Esophagus mucosa (tissue), 1 donor: ENCODE data around the gene AHCYL2. TPM values are rescaled to one million over a fixed set of nuclear protein-coding genes. Genes with fewer than 3 reads are reported as not detected.
A peak's percentile ranks its signal among the peaks of the same experiment; 100 is the strongest.
"Not testable (repeated sequence)": the region's sequence is repeated elsewhere in the genome, so short reads cannot be mapped to it uniquely, and the experiment has no call there.

Source experiments
- ATAC-seq: fragments of 200-7000 bp; cut with Tn5 transposase; one replicate; pipeline ENCODE4 v1.9.1; 2020
- total RNA-seq: library from RNA; stranded (reverse); gene quantifications from one replicate; pipeline ENCODE4 v1.2.4, GENCODE V29; 2023
- donor health status: DM: yes; HTN: yes; CAD: no.

AHCYL2 gene
- total RNA-seq, 1 donor from 2014 or later = 25.9 TPM

GRCh38 chr7:129457101-129457500, 232.3 kb downstream of the AHCYL2 start:
- peak; percentile 39 for ATAC-seq

DNA sequence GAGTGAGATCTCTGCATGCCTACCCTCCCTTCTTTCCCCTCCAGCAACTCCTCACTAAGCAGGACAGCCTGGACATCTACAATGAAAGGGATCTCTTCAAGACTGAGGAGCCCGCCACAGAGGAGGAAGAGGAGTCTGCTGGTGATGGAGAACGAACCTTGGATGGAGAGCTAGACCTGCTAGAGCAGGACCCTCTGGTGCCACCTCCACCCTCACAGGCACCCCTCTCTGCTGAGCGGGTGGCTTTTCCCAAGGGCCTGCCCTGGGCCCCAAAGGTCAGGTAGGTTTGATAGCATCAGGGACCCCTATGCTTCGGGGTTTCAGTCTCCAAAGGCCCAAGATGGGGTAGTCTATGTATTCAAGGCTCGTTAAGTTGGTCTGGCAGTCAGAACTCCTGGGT, 233.3 kb downstream of the AHCYL2 start:
- ATAC-seq = no peak

DNA sequence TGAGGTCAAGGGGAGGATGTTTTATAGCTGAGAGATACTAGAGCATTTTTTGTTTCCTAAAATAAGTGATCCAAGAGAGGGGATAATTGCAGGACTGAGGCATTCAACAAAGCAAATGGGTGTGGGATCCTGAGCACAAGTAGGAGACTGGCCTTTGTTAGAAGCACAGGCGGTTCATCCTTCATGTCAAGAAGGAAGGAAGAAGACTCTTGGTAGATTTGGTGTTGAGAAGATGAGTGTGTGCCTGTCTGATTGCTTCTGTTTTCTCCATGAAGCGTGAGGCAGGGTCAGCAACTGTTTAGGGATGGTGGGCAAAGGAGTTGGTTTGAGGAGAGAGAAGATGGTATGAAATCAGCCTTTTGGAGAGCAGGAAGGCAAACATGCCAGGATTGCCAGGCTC, 237.0 kb downstream of the AHCYL2 start:
- ATAC-seq = no peak

- no peak for ATAC-seq
These were observed 237.6 kb downstream of the AHCYL2 start for GRCh38 chr7:129462420-129462819.

DNA sequence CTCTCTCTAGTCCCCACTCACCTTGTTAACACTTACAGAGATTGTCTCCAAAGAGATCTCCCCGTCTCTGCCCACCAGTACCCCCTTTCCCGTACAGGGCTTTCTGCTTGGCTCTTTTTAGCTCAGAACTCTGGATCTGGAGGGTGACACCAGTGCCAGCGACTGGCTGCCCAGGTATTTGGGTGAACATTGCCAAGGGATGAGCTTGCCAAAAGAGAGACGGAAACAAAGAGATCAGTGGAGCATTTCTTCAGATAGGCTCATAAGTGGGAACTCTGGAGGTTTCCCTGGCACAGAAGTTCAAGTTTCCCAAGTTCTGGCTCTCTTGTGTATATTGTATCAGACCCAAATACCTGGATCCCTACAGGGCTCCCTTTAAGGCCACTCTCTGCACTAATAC, 239.4 kb downstream of the AHCYL2 start:
- no peak for ATAC-seq

- no peak for ATAC-seq
These were observed 240.2 kb downstream of the AHCYL2 start for GRCh38 chr7:129465080-129465479.

DNA sequence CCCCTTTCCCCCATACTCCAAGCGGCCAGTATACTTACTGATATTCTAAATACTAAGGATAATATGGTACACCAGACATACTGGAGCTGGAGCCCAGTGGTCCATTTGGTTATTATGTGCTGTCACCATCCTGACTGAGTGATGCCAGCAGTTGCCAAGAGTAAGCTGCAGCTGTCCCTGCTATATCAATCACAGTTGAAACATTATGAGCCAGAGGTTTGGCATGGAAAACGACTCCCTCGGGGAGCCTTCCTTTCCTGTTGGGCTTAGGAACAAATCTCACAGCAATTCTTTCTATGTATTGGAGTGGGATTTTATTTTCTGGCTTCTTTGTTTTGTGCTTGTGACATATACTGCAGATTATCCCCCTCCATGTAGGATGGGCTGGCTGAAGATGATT, 242.0 kb downstream of the AHCYL2 start:
- no peak for ATAC-seq

DNA sequence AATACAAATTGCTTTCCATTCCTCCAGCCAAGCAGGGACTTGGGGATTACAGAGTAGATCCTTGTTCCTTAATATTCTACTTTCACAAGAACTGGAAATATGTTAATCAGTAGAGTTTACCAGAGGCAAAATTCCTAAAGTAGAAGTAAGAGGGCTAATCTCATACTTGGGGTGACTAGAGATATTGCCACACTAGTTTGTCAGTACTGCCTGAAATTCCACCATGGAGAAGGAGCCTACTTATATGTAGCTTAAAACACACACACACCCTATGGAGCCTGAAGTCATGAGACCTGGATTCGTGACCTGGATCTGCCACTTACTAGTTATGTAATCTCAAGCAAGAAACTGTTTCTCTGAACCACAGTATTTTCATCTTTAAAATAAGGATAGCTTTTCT, 243.3 kb downstream of the AHCYL2 start:
- peak; percentile 46 for ATAC-seq

- ATAC-seq = no peak
These were observed 243.7 kb downstream of the AHCYL2 start for GRCh38 chr7:129468547-129468946.

GRCh38 chr7:129469930-129470329, 245.1 kb downstream of the AHCYL2 start:
- ATAC-seq = no peak

DNA sequence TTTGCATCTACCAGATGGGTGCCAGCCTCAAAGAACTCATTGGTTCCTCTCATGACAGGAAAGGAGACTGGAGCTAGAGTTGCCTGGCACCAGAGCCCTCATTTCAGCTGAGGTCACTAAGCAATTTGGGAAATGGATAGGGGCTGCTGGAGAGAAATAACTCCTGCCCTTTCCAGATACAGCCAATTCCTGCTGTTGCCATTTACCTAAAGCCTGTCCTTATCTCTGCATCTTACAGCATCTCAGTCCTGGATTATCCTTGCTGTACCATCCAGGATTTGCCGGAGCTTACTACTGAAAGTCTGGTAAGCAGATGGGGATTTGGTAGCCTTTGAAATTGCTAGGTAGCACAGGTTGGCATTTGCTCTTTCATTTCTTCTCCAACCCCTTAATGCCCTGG, 245.6 kb downstream of the AHCYL2 start:
- no peak for ATAC-seq

DNA sequence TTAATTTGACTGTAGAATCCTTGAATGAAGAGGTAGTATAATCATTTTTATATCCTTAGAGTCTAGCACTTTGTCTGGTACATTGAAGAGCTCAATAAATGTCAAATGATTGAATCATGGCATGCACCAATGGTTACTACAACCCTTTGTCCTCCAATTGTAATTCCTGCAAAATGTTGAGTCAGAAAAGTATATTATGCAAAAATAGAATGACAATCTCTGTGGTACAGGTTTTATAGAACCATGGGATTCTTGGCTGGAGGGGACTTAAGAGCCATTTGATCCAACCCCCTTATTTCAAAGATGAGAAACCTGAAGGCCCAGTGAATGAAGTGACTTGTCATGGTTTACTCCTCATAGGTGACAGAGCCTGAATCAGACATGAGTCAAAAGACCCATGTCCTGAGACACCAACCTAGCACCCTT, 246.6 kb downstream of the AHCYL2 start:
- ATAC-seq = peak; percentile 51

DNA sequence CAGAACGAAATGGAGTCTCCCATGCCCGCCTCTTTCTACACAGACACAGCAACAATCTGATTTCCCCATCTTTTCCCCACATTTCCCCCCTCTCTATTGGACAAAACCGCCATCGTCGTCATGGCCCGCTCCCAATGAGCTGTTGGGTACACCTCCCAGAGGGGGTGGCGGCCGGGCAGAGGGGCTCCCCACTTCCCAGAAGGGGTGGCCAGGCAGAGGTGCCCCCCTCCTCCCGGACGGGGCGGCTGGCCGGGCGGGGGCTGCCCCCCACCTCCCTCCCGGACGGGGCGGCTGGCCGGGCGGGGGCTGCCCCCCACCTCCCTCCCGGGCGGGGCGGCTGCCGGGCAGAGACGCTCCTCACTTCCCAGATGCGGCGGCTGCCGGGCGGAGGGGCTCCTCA, 251.1 kb downstream of the AHCYL2 start:
- not testable (repeated sequence) for ATAC-seq

DNA sequence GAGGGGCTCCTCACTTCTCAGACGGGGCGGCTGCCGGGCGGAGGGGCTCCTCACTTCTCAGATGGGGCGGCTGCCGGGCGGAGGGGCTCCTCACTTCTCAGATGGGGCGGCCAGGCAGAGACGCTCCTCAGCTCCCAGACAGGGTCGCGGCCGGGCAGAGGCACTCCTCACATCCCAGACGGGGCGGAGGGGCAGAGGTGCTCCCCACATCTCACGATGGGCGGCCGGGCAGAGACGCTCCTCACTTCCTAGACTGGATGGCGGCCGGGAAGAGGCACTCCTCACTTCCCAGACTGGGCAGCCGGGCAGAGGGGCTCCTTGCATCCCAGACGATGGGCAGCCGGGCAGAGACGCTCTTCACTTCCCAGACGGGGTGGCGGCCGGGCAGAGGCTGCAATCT, 251.6 kb downstream of the AHCYL2 start:
- not testable (repeated sequence) for ATAC-seq

Other genes with a start within 250 kb of the AHCYL2 start
- 31.9 TPM for gene TNPO3, start 169.9 kb upstream of the AHCYL2 start, total RNA-seq
- gene TSPAN33, start 80.3 kb upstream of the AHCYL2 start, total RNA-seq = 1.6 TPM
- 7.1 TPM for gene SMO, start 36.4 kb upstream of the AHCYL2 start, total RNA-seq
- 3.4 TPM for gene STRIP2, start 209.4 kb downstream of the AHCYL2 start, total RNA-seq